ENCODE data around the gene LTBP1.

The LTBP1 gene

DNA sequence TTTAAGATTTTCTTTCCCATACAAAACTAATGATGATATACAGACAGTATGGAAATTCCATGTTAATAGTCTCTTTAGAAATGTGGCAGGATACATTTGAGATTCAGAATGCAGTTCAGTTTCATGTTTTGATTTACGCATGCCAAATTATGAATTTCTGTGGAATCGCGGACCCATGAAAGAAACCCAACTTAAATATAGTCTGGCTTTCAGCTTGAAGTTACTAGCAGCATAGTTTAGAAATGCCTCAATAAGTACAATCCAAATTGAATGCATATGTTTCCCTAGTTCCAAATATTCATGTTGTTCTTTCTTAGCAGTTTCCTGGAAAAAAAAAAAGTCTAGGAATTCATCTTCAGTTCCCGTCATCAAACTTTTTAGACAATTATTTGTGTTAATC is 365.6 kb downstream of the LTBP1 start:
- Mint-ChIP-seq H3K27ac (no peak overlapping the region), H3K4me3 (no peak overlapping the region), H3K27me3 (peaks cover 24% of the 10 kb centered on the region)

DNA sequence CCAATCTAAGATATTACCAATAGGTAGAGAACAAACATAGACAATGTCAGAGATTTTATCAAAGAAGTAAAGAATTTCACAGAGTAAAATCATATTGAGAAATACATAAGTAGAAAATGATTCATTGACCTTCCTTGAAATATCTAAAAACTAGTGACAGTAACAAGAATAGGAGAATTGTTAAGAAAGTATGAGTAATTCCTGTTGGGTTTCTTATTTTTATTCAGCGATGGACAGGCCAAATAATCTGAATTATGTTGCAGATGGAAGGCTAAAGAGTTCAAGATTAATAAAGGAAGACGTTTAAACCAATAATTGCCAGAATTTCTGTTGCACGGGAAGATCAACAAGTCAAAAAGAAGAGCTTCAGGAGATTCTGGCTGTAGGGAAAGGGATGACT is 366.3 kb downstream of the LTBP1 start:
- no peaks in the 10 kb centered on the region for H3K36me3 Mint-ChIP-seq (ENCODE audit: low read depth)
- peaks cover 26% of the 10 kb centered on the region for H3K27me3 Mint-ChIP-seq
- H3K4me1 Mint-ChIP-seq (ENCODE audit: low read depth): no peaks in the 10 kb centered on the region
- no peaks in the 10 kb centered on the region for H3K9me3 Mint-ChIP-seq
- no peak overlapping the region for H3K4me3 Mint-ChIP-seq
- H3K27ac Mint-ChIP-seq: no peak overlapping the region

More for the DNA sequence above, 365.6 kb downstream of the LTBP1 start:
- H3K4me1 Mint-ChIP-seq (ENCODE audit: low read depth): no peaks in the 10 kb centered on the region
- no peaks in the 10 kb centered on the region for H3K36me3 Mint-ChIP-seq (ENCODE audit: low read depth)
- no peaks in the 10 kb centered on the region for H3K9me3 Mint-ChIP-seq

DNA sequence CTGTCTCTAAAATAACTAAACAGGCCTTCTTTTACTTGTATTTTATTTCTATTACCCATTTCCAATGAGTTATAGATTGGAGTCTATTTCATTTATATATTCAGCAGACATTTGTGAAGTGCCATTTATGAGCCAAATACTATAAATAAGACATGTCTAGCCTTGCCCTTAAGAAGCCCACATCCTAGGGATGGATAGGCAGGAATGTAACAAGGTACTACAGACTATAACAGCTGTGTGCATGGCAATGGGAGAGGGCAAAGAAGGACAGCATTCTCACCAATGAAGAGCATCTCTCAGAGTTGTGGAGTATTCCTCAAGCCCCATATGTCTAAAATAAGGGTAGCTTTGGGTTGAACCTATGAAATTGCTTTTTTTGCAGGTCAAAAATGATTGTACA is 367.8 kb downstream of the LTBP1 start:
- no peaks in the 10 kb centered on the region for H3K9me3 Mint-ChIP-seq
- no peaks in the 10 kb centered on the region for H3K36me3 Mint-ChIP-seq (ENCODE audit: low read depth)
- peaks cover 26% of the 10 kb centered on the region for H3K27me3 Mint-ChIP-seq
- no peak overlapping the region for H3K4me3 Mint-ChIP-seq
- no peaks in the 10 kb centered on the region for H3K4me1 Mint-ChIP-seq (ENCODE audit: low read depth)
- no peak overlapping the region for H3K27ac Mint-ChIP-seq

DNA sequence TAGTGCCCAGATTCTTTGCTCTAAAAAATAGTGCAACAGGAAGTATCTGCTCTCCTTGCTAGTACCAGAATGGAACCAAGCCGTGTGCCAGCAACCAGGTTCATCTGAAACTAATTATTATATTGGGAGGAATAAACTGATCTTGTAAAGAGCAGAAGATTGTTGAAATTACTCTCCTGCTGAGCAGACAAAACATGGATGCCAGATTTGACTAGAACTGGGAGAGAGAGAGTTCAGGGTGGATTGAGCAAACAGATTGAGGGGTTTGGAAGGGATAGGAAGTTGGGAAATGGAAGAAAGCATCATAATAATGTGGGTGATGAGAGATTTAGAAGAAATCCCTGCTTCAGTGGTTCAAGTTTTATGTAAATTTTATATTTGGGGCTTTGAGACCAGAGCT is 369.6 kb downstream of the LTBP1 start:
- Mint-ChIP-seq H3K4me3 (no peak overlapping the region), H3K4me1 (ENCODE audit: low read depth) (peaks cover 13% of the 10 kb centered on the region), H3K27ac (no peak overlapping the region), H3K9me3 (no peaks in the 10 kb centered on the region), H3K36me3 (ENCODE audit: low read depth) (no peaks in the 10 kb centered on the region), H3K27me3 (peaks cover 20% of the 10 kb centered on the region)

DNA sequence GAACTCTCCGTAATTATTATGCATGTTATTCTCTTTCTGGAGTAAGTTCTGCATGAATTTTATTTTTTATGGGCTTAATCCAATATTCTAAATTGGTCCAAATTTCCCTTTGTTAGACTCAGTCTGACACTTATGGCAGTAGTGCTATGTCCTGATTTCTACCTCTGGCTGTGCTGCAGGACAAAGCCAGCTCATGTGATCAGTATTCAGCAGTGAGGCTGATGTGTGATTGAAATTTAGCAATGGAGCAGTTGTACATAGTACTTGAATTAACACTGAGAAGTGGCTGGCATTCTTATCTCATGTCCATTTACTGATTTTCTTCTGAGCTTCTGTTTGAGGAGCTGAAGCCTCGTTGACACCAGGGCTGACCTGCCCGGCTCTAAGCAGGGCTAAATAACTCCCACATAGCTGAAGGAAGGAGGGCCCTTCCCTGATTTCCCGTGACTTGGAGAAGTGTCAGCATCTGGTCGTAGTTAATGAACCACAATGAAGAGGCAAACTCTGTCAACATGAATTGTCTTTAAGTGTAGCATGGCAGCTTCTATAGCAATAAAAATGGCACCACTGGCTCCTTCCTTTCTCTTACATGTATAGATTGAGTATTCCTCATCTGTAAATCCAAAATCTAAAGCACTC is 370.7 kb downstream of the LTBP1 start:
- H3K36me3 Mint-ChIP-seq (ENCODE audit: low read depth): no peaks in the 10 kb centered on the region
- no peak overlapping the region for H3K4me3 Mint-ChIP-seq
- peaks cover 25% of the 10 kb centered on the region for H3K4me1 Mint-ChIP-seq (ENCODE audit: low read depth)
- H3K27me3 Mint-ChIP-seq: peaks cover 11% of the 10 kb centered on the region
- H3K27ac Mint-ChIP-seq: no peak overlapping the region
- H3K9me3 Mint-ChIP-seq: no peaks in the 10 kb centered on the region

DNA sequence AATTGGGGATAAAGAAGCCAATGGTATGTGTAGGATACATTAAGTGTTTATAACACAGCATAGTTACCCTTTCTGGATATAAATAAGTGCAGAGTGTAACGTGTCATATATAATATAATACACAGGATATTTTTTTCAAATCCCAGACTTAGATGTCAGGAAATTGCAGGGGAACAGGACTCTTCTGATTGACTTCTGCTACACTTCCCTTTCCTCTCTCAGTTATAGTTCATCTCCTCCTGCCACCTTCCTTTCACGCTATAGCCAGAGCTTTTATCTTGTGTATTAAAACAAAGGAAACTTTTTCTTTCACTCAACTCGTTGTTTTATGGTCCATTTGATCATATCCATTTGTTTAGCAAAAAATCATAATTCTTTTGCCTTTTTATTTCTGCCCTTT is 371.7 kb downstream of the LTBP1 start:
- H3K27me3 Mint-ChIP-seq: peaks cover 12% of the 10 kb centered on the region
- H3K9me3 Mint-ChIP-seq: no peaks in the 10 kb centered on the region

DNA sequence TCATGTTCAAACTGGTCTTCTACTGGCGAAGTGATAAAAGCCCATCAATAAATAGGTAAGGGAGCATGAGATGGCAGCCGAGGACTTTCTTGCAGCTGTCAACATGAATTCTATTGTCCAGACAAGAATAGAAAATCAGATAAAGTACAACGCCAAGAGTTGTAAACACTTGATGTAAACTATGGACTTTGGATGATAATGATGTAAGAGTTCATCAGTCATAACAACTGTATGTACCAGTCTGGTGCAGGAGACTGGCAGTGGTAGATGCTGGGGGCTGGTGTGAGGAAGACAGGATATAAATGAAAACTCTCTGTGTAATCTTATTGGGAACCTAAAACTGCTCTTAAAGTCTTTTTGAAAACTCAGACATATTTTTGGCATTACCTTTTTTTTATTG is 373.8 kb downstream of the LTBP1 start:
- Mint-ChIP-seq H3K4me1 (ENCODE audit: low read depth) (peaks cover 30% of the 10 kb centered on the region), H3K4me3 (no peak overlapping the region), H3K9me3 (no peaks in the 10 kb centered on the region), H3K36me3 (ENCODE audit: low read depth) (no peaks in the 10 kb centered on the region), H3K27me3 (peaks cover 8% of the 10 kb centered on the region), H3K27ac (peak overlapping the region; percentile 83)

More for the DNA sequence above, 371.7 kb downstream of the LTBP1 start:
- Mint-ChIP-seq H3K4me1 (ENCODE audit: low read depth) (peaks cover 30% of the 10 kb centered on the region), H3K4me3 (no peak overlapping the region), H3K27ac (no peak overlapping the region), H3K36me3 (ENCODE audit: low read depth) (no peaks in the 10 kb centered on the region)

DNA sequence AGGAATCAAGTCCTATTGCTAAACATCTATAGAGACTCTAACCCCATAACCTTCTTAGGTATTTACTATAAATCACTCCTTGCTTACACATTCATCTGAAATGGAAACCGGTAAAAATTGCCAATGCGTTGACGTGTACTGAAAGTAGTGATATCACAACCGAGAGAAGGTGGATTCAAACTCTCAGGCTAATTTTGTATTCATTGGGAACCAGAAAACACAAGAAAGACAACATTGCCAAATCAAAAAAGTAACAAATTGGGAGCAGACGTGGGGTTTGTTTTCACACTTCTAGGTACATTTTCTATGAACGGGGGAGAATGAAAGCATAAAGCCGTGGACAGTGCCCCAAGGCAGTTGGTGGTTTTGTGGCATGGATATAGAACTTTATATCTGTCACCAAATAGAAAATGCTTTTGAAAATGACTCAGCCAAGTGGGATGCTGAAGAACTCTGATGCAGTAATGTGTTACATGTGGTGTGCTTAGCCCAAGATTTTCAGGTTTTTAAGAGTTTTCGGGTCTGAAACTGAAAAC is 374.6 kb downstream of the LTBP1 start:
- Mint-ChIP-seq H3K4me3 (peak overlapping the region; percentile 49), H3K27me3 (peaks cover 7% of the 10 kb centered on the region), H3K27ac (peak overlapping the region; percentile 85), H3K4me1 (ENCODE audit: low read depth) (peaks cover 30% of the 10 kb centered on the region), H3K36me3 (ENCODE audit: low read depth) (no peaks in the 10 kb centered on the region), H3K9me3 (no peaks in the 10 kb centered on the region)

DNA sequence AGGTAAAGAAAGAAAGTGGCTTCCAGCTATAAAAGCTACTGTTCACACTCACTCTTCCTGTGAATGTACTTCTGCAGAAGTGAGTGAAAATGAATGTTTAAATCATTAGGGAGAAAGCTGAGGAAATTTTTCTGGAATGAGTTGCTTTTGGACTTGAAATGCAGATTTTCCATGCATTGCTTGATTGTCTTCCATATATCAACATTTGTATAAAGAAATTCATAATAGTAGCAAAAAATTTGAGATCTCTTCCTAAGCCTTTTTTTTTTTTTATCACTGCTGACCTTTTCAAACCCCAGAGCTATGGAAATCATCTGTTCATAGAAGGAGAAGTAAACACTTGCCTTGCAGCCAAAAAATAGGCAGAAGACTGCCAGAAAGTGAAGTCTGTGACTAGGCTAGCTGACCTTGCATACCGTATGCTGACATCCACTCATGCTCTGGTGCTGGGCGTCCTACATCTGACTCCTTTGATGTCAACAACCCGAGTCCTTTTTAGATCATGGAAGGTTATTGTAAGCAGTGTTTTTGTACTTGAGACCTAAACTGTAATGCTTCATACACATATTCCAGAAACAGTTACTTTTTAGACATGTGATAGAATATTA is 375.2 kb downstream of the LTBP1 start:
- H3K9me3 Mint-ChIP-seq: no peaks in the 10 kb centered on the region
- peaks cover 7% of the 10 kb centered on the region for H3K27me3 Mint-ChIP-seq
- H3K36me3 Mint-ChIP-seq (ENCODE audit: low read depth): no peaks in the 10 kb centered on the region
- H3K4me1 Mint-ChIP-seq (ENCODE audit: low read depth): peaks cover 30% of the 10 kb centered on the region
- peak overlapping the region; percentile 49 for H3K4me3 Mint-ChIP-seq
- peak overlapping the region; percentile 27 for H3K27ac Mint-ChIP-seq

DNA sequence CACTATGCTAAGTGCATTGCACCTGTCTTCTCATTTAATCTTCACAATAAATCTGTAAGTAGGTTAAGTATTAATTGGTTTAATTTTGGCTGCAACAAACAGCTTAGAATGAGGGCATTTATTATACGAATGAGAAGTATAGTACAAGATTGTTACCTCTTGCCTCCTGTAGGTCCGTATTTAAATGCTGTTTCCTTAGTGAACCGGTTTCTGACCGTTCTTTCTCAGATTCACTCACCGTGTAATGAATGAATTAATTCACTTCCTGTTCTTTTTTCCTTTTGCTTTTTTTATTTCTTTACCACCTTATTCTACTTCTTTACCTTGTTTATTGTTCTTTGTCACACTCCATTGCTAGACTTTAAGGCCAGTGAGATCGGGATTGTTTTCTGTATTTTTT is 375.9 kb downstream of the LTBP1 start:
- H3K4me3 Mint-ChIP-seq: no peak overlapping the region
- no peak overlapping the region for H3K27ac Mint-ChIP-seq
- no peaks in the 10 kb centered on the region for H3K9me3 Mint-ChIP-seq
- H3K27me3 Mint-ChIP-seq: peaks cover 4% of the 10 kb centered on the region
- peaks cover 30% of the 10 kb centered on the region for H3K4me1 Mint-ChIP-seq (ENCODE audit: low read depth)
- no peaks in the 10 kb centered on the region for H3K36me3 Mint-ChIP-seq (ENCODE audit: low read depth)

DNA sequence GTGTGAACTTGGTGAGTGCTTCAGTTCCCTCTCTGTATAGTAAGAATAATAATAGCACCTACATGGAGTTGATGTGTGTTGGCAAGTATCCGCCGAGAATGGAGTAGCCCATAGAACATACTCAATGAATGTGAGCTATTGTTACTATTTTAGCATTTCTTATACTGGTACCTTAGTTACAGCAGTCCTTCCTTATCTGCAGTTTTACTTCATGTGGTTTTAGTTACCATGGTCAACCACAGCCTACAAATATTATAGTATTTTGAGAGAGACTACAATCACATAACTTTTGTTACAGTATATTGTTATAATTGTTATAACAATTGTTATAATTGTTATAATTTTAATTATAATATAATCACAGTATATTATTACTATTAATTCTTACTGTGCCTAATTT is 377.2 kb downstream of the LTBP1 start:
- Mint-ChIP-seq H3K9me3 (no peaks in the 10 kb centered on the region), H3K4me1 (ENCODE audit: low read depth) (peaks cover 30% of the 10 kb centered on the region), H3K36me3 (ENCODE audit: low read depth) (no peaks in the 10 kb centered on the region), H3K4me3 (no peak overlapping the region), H3K27me3 (peaks cover 4% of the 10 kb centered on the region), H3K27ac (no peak overlapping the region)

DNA sequence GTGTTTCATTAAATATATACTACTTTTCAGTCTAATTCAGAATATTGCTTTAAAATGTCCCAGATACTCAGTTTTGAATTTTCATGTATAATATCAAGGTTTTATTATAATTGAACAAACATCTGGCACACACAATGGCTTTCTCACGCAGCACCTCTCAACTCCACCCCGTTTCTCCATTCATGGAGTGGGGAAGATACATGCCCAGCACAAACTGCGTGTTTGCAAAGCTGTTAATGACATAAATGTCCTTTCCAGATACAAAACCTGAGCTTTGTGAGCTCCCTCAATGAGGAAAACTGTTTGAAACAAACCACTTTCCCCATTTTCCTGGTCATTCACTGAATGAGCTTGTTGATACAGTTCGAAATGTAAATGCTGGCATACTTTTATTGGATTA is 379.3 kb downstream of the LTBP1 start:
- Mint-ChIP-seq H3K27ac (no peak overlapping the region), H3K4me1 (ENCODE audit: low read depth) (peaks cover 19% of the 10 kb centered on the region), H3K27me3 (peaks cover 4% of the 10 kb centered on the region), H3K9me3 (no peaks in the 10 kb centered on the region), H3K36me3 (ENCODE audit: low read depth) (no peaks in the 10 kb centered on the region), H3K4me3 (no peak overlapping the region)

DNA sequence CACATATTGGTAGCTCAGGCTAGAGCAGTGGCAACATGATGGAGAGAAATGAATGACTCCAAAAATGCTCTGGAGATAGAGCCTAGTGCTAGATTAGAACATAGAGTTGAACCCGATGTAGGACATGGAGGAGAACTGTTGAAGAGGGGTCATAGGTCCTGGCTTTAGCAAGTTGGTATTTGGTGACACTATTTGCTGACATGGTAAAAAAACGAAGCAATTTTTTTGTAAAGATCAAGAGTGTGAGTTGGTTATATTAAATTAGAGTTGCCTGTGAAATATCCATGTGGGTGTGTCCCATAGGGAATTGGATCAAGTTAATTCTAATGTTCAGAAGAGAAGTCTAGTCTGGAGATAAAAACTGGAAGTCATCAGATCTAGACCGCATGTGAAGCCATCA is 386.7 kb downstream of the LTBP1 start:
- peaks cover 11% of the 10 kb centered on the region for H3K9me3 Mint-ChIP-seq
- peaks cover 18% of the 10 kb centered on the region for H3K27me3 Mint-ChIP-seq
- no peak overlapping the region for H3K4me3 Mint-ChIP-seq
- H3K27ac Mint-ChIP-seq: no peak overlapping the region
- peaks cover 8% of the 10 kb centered on the region for H3K4me1 Mint-ChIP-seq (ENCODE audit: low read depth)
- no peaks in the 10 kb centered on the region for H3K36me3 Mint-ChIP-seq (ENCODE audit: low read depth)

DNA sequence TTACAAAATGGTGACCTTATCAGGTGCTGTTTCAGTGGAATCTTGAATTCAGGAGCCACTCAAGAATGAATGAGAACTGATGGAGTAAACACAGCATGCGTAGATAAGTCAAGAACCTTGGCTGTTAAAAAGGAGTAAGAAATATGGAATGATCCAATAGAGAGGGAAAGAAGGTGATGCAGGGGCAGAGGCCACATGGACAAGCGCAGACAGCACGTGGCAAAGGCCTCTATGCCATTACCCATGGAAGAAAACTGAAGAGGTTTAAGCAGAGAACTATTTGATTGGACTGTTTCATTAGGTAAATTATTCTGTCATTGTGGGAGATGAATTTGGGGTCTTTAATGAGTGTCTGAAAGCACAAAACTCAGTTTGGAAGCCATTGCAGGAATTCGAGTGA is 387.3 kb downstream of the LTBP1 start:
- Mint-ChIP-seq H3K9me3 (peaks cover 11% of the 10 kb centered on the region), H3K27ac (no peak overlapping the region), H3K4me3 (no peak overlapping the region), H3K27me3 (peaks cover 18% of the 10 kb centered on the region), H3K4me1 (ENCODE audit: low read depth) (peaks cover 8% of the 10 kb centered on the region), H3K36me3 (ENCODE audit: low read depth) (no peaks in the 10 kb centered on the region)

DNA sequence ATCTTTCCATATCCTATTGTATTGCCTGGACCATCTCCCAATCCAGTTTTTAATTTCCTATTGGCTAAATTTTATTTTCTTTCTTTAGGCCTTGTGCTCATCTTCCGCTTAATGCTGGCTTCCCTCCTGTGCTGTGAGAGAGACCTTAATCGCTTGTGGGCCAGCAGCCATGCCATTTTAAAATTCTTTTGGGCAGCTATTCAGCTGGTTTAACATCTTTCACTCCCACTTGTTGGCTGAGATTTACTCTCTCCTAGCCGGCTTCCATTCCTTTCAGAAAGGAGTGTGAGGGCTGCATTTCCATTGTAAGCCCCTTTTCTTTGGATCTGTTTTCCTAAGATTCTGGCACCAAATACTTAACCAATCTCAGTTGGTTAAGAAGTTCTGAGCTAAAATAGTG is 388.8 kb downstream of the LTBP1 start:
- Mint-ChIP-seq H3K27me3 (peaks cover 21% of the 10 kb centered on the region), H3K9me3 (peaks cover 11% of the 10 kb centered on the region), H3K27ac (no peak overlapping the region), H3K36me3 (ENCODE audit: low read depth) (no peaks in the 10 kb centered on the region), H3K4me1 (ENCODE audit: low read depth) (peaks cover 8% of the 10 kb centered on the region), H3K4me3 (no peak overlapping the region)

All from stimulated activated naive CD8-positive, alpha-beta T cell treated with anti-CD3 and anti-CD28 coated beads, Interleukin-15, Interleukin-2, amounts not matched to agents 100 ng/mL and 50 ng/mL, for 24 hours (primary cell).